ENCODE data around the gene TRMU.

The TRMU gene

GRCh38 chr22:46378426-46379065 is 43.0 kb downstream of the TRMU start:
- no peak for DNase-seq (ENCODE audit: extremely low read depth, low read depth)
- no peak for TF ChIP-seq CTCF (IDR thresholded peaks at IDR 0.05; ENCODE audit: low read depth, low read length)

GRCh38 chr22:46379066-46379930 is 43.8 kb downstream of the TRMU start:
- DNase-seq (ENCODE audit: extremely low read depth, low read depth): no peak
- no peak for TF ChIP-seq CTCF (IDR thresholded peaks at IDR 0.05; ENCODE audit: low read depth, low read length)

GRCh38 chr22:46380069-46380468 is 44.6 kb downstream of the TRMU start:
- no peak for TF ChIP-seq CTCF (IDR thresholded peaks at IDR 0.05; ENCODE audit: low read depth, low read length)
- DNase-seq (ENCODE audit: extremely low read depth, low read depth): no peak

GRCh38 chr22:46380581-46380980 is 45.1 kb downstream of the TRMU start:
- TF ChIP-seq CTCF (IDR thresholded peaks at IDR 0.05; ENCODE audit: low read depth, low read length): no peak
- no peak for DNase-seq (ENCODE audit: extremely low read depth, low read depth)

- DNase-seq (ENCODE audit: extremely low read depth, low read depth): no peak
- no peak for TF ChIP-seq CTCF (IDR thresholded peaks at IDR 0.05; ENCODE audit: low read depth, low read length)
Observed at GRCh38 chr22:46381142-46381541, 45.6 kb downstream of the TRMU start.

GRCh38 chr22:46381731-46382130 is 46.2 kb downstream of the TRMU start:
- no peak for DNase-seq (ENCODE audit: extremely low read depth, low read depth)
- no peak for TF ChIP-seq CTCF (IDR thresholded peaks at IDR 0.05; ENCODE audit: low read depth, low read length)

GRCh38 chr22:46382524-46382923 is 47.0 kb downstream of the TRMU start:
- DNase-seq (ENCODE audit: extremely low read depth, low read depth): no peak
- TF ChIP-seq CTCF (IDR thresholded peaks at IDR 0.05; ENCODE audit: low read depth, low read length): no peak
